Endothelial cell of umbilical vein (primary cell): ENCODE data around the gene SPTLC1.
"Not testable (repeated sequence)": the region's sequence is repeated elsewhere in the genome, so short reads cannot be mapped to it uniquely, and the experiment has no call there.

Experiments used
- CTCF ChIP-seq, 2 donors: IDR thresholded peaks; 1 replicate in 1 of 2; 2 replicates in 1 of 2; pipeline ENCODE4 v1.5.1; 2011; ENCODE audit warnings: low read length in 2 of 2, mild to moderate bottlenecking in 2 of 2, moderate library complexity in 2 of 2, control low read depth in 1 of 2, inconsistent platforms in 1 of 2, low read depth in 1 of 2; ENCODE audit not compliant: insufficient read depth in 1 of 2; ENCODE audit errors: extremely low read depth in 1 of 2
- EZH2 ChIP-seq: IDR thresholded peaks from 2 replicates; pipeline ENCODE4 v1.6.1; 2012; ENCODE audit warnings: borderline replicate concordance, low read depth, mild to moderate bottlenecking, moderate library complexity, low read length, inconsistent platforms; ENCODE audit not compliant: severe bottlenecking
- FOS ChIP-seq: IDR thresholded peaks from 2 replicates; pipeline ENCODE4 v1.6.1; 2011; ENCODE audit warnings: mild to moderate bottlenecking, low read length, moderate library complexity, borderline replicate concordance; ENCODE audit not compliant: insufficient read depth
- JUN ChIP-seq: IDR thresholded peaks from 2 replicates; pipeline ENCODE4 v1.6.1; 2011; ENCODE audit warnings: borderline replicate concordance, low read depth; ENCODE audit not compliant: insufficient read length, insufficient read depth
- MYC ChIP-seq: IDR thresholded peaks from one replicate; pipeline ENCODE4 v1.6.1; 2011; ENCODE audit warnings: mild to moderate bottlenecking, low read depth, low read length
- POLR2A ChIP-seq: IDR thresholded peaks from 2 replicates; pipeline ENCODE4 v1.6.1; 2012; ENCODE audit warnings: low read depth, mild to moderate bottlenecking, control low read depth, low read length
- POLR2AphosphoS5 ChIP-seq: IDR thresholded peaks from 2 replicates; pipeline ENCODE4 v1.6.1; 2012; ENCODE audit warnings: low read depth, mild to moderate bottlenecking, control low read depth, low read length, moderate library complexity; ENCODE audit not compliant: insufficient read depth

- peak in 1 of 2 donors; percentile 25 for TF ChIP-seq CTCF (IDR thresholded peaks at IDR 0.05; ENCODE audit: extremely low read depth in 1 of 2, insufficient read depth in 1 of 2, low read depth in 1 of 2, low read length in 2 of 2)
- TF ChIP-seq POLR2A, POLR2AphosphoS5, EZH2, MYC, FOS, JUN: not testable (repeated sequence)
Measured at GRCh38 chr9:92138960-92139540, 23.8 kb upstream of the SPTLC1 start.
